OCI-LY1 (cell line): ENCODE measurements around the gene AJAP1.

Experiments
- H2AFZ ChIP-seq: fragments of 200-600 bp; sonication (generic), shearing (Covaris generic); 2 replicates; pipeline ENCODE4 v1.6.0; 2014; ENCODE audit warnings: antibody characterized with exemption, mild to moderate bottlenecking, low read length
- H3F3A ChIP-seq: fragments of 200-600 bp; sonication (generic), shearing (Covaris generic); 2 replicates; pipeline ENCODE4 v1.6.0; 2014; ENCODE audit warnings: mild to moderate bottlenecking, antibody characterized with exemption, low read length, moderate library complexity; ENCODE audit not compliant: insufficient read depth
- H3K27ac ChIP-seq: fragments of 200-600 bp; sonication (generic); 2 replicates; pipeline ENCODE4 v1.5.1; 2014; ENCODE audit warnings: low read length, mixed run types, mild to moderate bottlenecking, low read depth; ENCODE audit not compliant: poor library complexity, severe bottlenecking
- H3K27me3 ChIP-seq: fragments of 200-600 bp; sonication (generic); 2 replicates; pipeline ENCODE4 v1.6.0; 2014; ENCODE audit warnings: antibody characterized with exemption, mild to moderate bottlenecking, low read length, moderate library complexity; ENCODE audit not compliant: insufficient read depth
- H3K36me3 ChIP-seq: fragments of 200-600 bp; sonication (generic); 2 replicates; pipeline ENCODE4 v1.6.1; 2014; ENCODE audit warnings: mild to moderate bottlenecking, antibody characterized with exemption, low read length, moderate library complexity, mixed read lengths; ENCODE audit not compliant: insufficient read depth
- H3K4me1 ChIP-seq: fragments of 200-600 bp; sonication (generic); 2 replicates; pipeline ENCODE4 v1.5.1; 2014; ENCODE audit warnings: mild to moderate bottlenecking, low read length, moderate library complexity; ENCODE audit not compliant: insufficient read depth, severe bottlenecking
- H3K4me2 ChIP-seq: fragments of 200-600 bp; sonication (generic), shearing (Covaris generic); 2 replicates; pipeline ENCODE4 v1.6.1; 2014; ENCODE audit warnings: low read length
- H3K4me3 ChIP-seq: fragments of 200-600 bp; sonication (generic); 2 replicates; pipeline ENCODE4 v1.5.1; 2014; ENCODE audit warnings: low read length, low read depth, mild to moderate bottlenecking, mixed read lengths; ENCODE audit not compliant: poor library complexity, severe bottlenecking
- H3K79me2 ChIP-seq: fragments of 200-600 bp; shearing (Covaris generic); 2 replicates; pipeline ENCODE4 v1.6.1; 2016; ENCODE audit warnings: mixed run types, low read length, mixed read lengths; ENCODE audit not compliant: insufficient read depth
- H3K9ac ChIP-seq: fragments of 200-600 bp; sonication (generic), shearing (Covaris generic); 2 replicates; pipeline ENCODE4 v1.6.1; 2014; ENCODE audit warnings: mild to moderate bottlenecking, low read length, mixed read lengths
- H3K9me2 ChIP-seq: fragments of 200-600 bp; sonication (generic), shearing (Covaris generic); 2 replicates; pipeline ENCODE4 v1.6.1; 2014; ENCODE audit warnings: low read depth, mild to moderate bottlenecking, low read length, mixed read lengths
- H3K9me3 ChIP-seq: fragments of 200-600 bp; shearing (Covaris generic); 2 replicates; pipeline ENCODE4 v1.6.1; 2014; ENCODE audit warnings: low read length, mixed read lengths
- H4K20me1 ChIP-seq: fragments of 200-600 bp; sonication (generic), shearing (Covaris generic); 2 replicates; pipeline ENCODE4 v1.6.0; 2016; ENCODE audit warnings: mild to moderate bottlenecking, low read length; ENCODE audit not compliant: insufficient read depth
- CTCF ChIP-seq: fragments of 200-600 bp; sonication (generic), shearing (Covaris generic); IDR thresholded peaks from 2 replicates; pipeline ENCODE4 v1.5.1; 2017; ENCODE audit warnings: mild to moderate bottlenecking, antibody characterized with exemption, low read length, moderate library complexity, mixed read lengths
- EZH2 ChIP-seq: fragments of 200-600 bp; sonication (generic), shearing (Covaris generic); IDR thresholded peaks from 2 replicates; pipeline ENCODE4 v1.8.0; 2017; ENCODE audit warnings: borderline replicate concordance, mixed run types, mild to moderate bottlenecking, antibody characterized with exemption, low read length, moderate library complexity, mixed read lengths

AJAP1 gene

GRCh38 chr1:4837031-4837600, 182.7 kb downstream of the AJAP1 start:
- Histone ChIP-seq H4K20me1 (no peaks in the 10 kb centered on the region), H3K9ac (no peak overlapping the region), H3K4me2 (no peak overlapping the region), H3F3A (no peaks in the 10 kb centered on the region), H3K9me3 (no peaks in the 10 kb centered on the region), H2AFZ (no peak overlapping the region), H3K27ac (no peak overlapping the region), H3K4me1 (no peaks in the 10 kb centered on the region), H3K4me3 (no peak overlapping the region), H3K9me2 (no peaks in the 10 kb centered on the region), H3K79me2 (no peaks in the 10 kb centered on the region), H3K27me3 (no peaks in the 10 kb centered on the region), H3K36me3 (no peaks in the 10 kb centered on the region)
- TF ChIP-seq CTCF: no peak
- no peak for TF ChIP-seq EZH2

GRCh38 chr1:4837752-4838151, 183.3 kb downstream of the AJAP1 start:
- Histone ChIP-seq H3K27ac (no peak overlapping the region), H3K79me2 (no peaks in the 10 kb centered on the region), H3K4me1 (no peaks in the 10 kb centered on the region), H3F3A (no peaks in the 10 kb centered on the region), H3K27me3 (no peaks in the 10 kb centered on the region), H3K4me2 (no peak overlapping the region), H3K4me3 (no peak overlapping the region), H3K36me3 (no peaks in the 10 kb centered on the region), H3K9ac (no peak overlapping the region), H3K9me3 (no peaks in the 10 kb centered on the region), H3K9me2 (no peaks in the 10 kb centered on the region), H2AFZ (no peak overlapping the region), H4K20me1 (no peaks in the 10 kb centered on the region)
- no peak for TF ChIP-seq EZH2
- TF ChIP-seq CTCF: no peak

GRCh38 chr1:4838231-4838630, 183.8 kb downstream of the AJAP1 start:
- Histone ChIP-seq H3K9me2 (no peaks in the 10 kb centered on the region), H3K4me2 (no peak overlapping the region), H3K4me1 (no peaks in the 10 kb centered on the region), H3K9me3 (no peaks in the 10 kb centered on the region), H3K27me3 (no peaks in the 10 kb centered on the region), H3K4me3 (no peak overlapping the region), H3K9ac (no peak overlapping the region), H3K27ac (no peak overlapping the region), H4K20me1 (no peaks in the 10 kb centered on the region), H3K36me3 (no peaks in the 10 kb centered on the region), H2AFZ (no peak overlapping the region), H3F3A (no peaks in the 10 kb centered on the region), H3K79me2 (no peaks in the 10 kb centered on the region)
- TF ChIP-seq CTCF: no peak
- TF ChIP-seq EZH2: no peak
